IPS DF 4.7 (cell line): ENCODE data around the gene RAB11A.

ENCODE experiments used
- DNase-seq: peaks from one replicate; pipeline ENCODE4 v3.0.0-alpha.2; 2013; ENCODE audit warnings: low spot score; ENCODE audit errors: extremely low read depth

Gene RAB11A

GRCh38 chr15:65883571-65883970 lies 14.3 kb downstream of the RAB11A start:
- DNase-seq = no peak

DNA sequence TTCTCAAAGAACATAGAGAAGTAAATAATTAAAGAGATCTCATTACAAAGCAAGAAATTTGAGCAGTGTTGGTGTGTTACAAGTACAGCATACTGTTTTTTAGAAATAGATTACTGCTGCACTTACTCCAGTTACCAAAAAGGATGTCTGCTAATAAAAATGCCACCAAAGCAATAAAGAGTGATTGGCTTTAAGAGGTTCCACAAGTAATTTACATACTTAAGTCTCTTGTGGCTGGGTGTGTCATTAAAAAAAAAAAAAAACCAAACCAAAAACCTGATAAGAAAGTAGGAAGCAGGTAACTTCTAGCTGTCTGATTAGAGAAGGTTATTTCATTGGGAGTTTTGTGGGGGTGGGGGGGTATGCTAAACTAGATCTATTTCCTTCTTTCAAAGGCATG lies 15.2 kb downstream of the RAB11A start:
- no peak for DNase-seq

DNA sequence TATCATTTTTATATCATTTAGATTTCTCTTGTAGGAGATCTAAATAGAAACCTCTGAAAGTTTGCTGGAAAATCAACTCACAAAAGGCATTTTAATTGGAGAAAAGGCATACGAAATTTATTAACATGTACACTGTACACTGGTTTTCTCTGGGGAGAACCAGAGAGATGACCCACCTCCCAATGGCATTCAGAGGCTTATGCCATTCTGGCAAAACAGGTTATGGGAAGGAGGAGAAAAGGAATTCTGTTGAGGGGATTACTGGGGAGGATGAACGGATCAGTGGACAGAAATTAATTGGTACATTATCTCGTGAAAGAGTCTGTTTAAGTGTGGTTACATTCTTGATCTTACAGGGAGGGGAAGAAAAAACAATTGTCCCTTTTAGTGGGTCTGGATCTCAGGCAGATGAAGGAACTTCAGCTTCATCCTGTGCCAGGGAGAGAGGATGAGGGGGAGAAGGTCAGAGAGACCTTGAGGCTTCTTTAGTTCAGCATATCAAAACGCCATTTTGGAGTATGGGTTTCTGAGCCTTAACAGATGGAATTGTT lies 16.5 kb downstream of the RAB11A start:
- DNase-seq = no peak

DNA sequence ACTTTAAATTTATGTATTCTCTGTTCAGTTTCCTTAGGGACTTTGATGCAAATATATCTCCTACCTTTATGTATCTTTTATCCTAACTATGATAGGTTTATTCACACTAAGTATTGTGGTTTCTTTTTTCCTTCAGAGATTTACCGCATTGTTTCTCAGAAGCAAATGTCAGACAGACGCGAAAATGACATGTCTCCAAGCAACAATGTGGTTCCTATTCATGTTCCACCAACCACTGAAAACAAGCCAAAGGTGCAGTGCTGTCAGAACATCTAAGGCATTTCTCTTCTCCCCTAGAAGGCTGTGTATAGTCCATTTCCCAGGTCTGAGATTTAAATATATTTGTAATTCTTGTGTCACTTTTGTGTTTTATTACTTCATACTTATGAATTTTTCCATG lies 18.3 kb downstream of the RAB11A start:
- DNase-seq = no peak

GRCh38 chr15:65888981-65889380 lies 19.7 kb downstream of the RAB11A start:
- DNase-seq = no peak

DNA sequence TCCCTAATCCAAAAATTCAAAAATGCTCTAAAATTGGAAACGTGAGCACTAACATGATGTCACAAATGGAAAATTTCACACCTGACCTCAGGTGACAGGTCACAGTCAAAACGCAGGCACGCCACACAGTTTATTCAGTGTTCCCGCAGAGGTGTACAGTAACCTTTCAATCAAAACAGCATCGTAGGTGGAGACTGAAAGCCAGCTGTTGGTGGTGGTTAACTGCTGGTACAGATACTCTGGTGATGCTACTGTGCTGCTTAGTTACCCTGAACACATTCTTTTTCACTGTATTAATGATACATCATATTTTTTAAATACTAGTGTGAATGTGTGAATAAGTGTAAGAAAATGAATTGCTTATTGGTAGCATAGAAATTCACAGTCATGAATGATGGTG lies 23.8 kb downstream of the RAB11A start:
- DNase-seq = no peak

GRCh38 chr15:65896236-65896635 lies 26.9 kb downstream of the RAB11A start:
- no peak for DNase-seq

- DNase-seq = no peak
Measured at GRCh38 chr15:65900488-65900887, 31.2 kb downstream of the RAB11A start.

DNA sequence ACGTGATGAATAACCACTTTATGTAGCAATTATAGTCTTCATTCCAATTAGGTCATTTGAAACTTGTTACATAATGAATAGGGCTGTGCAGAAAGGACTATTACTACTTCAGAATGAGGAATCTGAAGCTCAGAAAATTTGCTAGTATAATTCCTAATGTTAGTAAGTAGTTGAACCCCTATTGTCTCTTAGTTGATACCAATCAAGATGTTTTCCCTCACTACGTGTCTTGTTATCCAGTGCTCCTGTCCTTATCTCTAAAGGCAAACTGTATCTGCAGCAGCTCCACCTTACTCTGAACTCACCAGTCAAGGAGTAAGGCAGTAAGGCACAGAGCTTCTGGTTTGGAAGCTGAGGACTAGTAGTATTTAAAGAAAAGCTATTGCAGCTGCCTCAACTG lies 32.0 kb downstream of the RAB11A start:
- no peak for DNase-seq

GRCh38 chr15:65901836-65902235 lies 32.5 kb downstream of the RAB11A start:
- no peak for DNase-seq

- DNase-seq = no peak
Measured at GRCh38 chr15:65902373-65902772, 33.1 kb downstream of the RAB11A start.

DNA sequence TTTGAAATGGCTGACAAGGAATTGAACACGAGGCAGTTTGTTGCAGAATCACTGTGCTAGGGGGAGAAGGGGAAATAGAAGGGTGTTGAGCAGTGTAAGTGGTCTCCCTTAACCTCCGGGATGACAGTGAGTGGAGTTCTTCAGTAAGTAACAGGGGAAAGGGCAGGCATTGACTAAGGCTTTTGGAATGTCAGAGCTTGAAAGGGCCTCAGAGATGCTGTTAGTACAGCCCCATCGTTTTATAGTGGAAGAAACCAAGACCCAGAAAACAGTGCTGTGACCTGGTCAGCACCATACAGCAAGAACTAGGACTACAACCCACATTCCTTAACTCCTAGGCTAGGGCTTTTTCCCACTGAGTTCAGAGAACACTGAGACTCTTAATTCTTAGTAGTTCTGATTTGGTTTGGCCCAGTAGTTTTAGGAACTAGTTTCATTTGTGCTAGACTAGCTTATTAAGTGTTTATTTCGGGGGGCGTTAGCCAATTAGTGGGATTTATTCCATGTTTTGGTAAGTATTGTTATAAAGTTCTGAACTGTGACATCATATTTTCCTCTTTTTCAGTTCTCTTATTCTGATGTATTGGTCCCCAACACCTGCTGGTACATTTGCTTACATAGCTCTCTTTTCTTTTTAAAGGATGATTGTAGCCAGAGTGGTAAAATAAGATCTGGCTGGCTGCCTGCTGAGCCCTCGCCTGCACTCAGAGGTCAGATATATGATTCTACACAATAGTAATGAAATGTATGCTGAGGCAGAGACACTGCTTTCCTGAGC lies 34.2 kb downstream of the RAB11A start:
- DNase-seq = no peak

DNA sequence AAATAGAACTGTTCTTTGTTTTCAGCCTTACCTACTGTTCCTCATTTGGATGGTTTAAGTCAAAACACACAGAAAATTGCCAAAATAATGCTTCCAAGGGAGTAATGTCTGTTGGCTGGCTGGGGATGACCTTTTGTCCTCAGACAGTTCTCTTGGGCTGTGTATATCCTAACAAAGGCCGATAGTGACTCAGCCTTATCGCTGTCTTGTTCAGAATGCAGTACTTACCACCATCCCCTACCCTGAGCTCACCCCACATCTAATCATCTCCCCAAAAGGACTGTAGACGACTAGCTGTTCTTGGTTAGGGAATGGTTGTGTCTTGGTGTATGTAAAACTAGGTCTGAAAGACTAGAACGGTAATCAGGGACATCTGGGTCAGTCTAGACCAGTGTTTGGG lies 35.0 kb downstream of the RAB11A start:
- DNase-seq = no peak

- DNase-seq = no peak
Measured at GRCh38 chr15:65906396-65906795, 37.1 kb downstream of the RAB11A start.

- no peak for DNase-seq
Measured at GRCh38 chr15:65907661-65908060, 38.4 kb downstream of the RAB11A start.

DNA sequence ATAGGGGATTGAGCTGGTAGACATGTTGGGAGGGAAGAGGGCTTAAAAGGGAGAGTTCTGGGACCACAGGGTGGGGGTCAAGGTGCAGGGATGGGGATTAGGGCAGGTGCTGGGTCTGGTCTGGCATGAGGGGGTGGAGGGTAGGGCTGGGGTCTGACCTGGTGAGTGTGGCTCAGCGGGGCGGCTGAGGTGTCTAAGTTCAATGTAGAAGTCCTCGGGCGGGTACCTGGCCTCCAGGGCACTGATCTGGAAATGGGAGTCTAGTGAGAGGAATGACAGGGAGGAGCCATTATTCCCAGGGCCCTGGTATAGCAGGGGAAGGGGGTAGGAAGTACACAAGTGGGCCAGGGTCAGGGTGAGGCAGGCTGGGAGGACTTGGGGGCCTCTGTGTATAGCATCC lies 39.6 kb downstream of the RAB11A start:
- DNase-seq = no peak

- DNase-seq = no peak
Measured at GRCh38 chr15:65909831-65910230, 40.5 kb downstream of the RAB11A start.

DNA sequence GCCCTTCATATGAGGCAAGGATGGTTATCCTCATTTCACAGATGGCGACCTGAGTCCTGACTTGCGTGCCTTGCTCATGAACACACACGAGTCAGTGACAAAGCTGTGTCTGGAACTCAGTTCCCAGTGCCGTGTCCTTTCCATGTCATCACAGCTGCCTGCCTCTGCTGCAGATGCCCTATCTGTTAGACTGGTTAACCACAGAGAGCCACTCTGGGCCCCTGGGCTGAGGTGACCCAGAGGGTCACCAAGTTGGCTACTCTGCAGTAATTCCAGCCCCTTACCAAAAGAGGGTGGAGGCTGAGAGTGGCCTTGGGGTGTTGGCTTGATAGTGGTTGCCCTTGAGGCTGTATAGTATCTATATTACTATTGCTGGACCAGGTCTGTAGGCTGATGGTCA lies 41.0 kb downstream of the RAB11A start:
- no peak for DNase-seq

GRCh38 chr15:65912235-65912634 lies 42.9 kb downstream of the RAB11A start:
- DNase-seq = no peak

DNA sequence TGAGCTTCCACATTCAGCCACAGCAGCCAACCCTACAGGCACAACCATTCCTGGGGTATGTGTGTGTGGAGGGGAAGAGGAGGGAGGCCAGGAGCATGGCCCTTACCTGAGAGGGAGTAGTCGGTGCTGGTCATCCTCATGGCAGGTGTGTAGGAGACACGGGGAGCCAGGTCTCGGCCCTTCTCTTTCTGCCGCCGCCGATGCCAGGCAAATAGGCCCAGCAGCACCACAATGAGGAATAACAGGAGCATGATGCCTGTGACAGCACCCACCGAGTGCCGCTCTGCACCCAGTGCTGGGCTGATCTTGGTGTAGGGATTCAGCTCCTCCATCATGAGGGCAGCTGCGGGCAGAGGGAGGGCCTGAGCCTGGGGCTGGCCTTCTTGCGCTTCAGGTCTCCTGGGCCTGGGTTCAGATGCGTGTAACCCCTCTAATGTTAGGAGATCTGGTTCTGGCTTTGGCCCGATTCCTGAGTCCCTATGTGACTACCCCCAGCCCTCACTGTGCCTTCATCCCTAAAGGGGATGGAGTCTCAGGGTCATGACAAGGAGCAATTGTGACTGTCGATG lies 44.4 kb downstream of the RAB11A start:
- no peak for DNase-seq

- no peak for DNase-seq
Measured at GRCh38 chr15:65914386-65914785, 45.1 kb downstream of the RAB11A start.

- no peak for DNase-seq
Measured at GRCh38 chr15:65914981-65915925, 46.0 kb downstream of the RAB11A start.
